ENCODE data around the gene ARL2BP. TPM values are rescaled to one million over a fixed set of nuclear protein-coding genes. Genes with fewer than 3 reads are reported as not detected.

ARL2BP gene
- total RNA-seq, 1 experiment from 2014 or later: 94.4 TPM

GRCh38 chr16:57283214-57283958, 38.3 kb downstream of the ARL2BP start:
- DNase-seq (ENCODE audit: unreplicated experiment): no peak
- H3K36me3 Mint-ChIP-seq (ENCODE audit: insufficient read depth, unreplicated experiment): no peaks in the 10 kb centered on the region
- H3K9me3 Mint-ChIP-seq (ENCODE audit: unreplicated experiment): no peaks in the 10 kb centered on the region
- TF ChIP-seq, protein P1, sequence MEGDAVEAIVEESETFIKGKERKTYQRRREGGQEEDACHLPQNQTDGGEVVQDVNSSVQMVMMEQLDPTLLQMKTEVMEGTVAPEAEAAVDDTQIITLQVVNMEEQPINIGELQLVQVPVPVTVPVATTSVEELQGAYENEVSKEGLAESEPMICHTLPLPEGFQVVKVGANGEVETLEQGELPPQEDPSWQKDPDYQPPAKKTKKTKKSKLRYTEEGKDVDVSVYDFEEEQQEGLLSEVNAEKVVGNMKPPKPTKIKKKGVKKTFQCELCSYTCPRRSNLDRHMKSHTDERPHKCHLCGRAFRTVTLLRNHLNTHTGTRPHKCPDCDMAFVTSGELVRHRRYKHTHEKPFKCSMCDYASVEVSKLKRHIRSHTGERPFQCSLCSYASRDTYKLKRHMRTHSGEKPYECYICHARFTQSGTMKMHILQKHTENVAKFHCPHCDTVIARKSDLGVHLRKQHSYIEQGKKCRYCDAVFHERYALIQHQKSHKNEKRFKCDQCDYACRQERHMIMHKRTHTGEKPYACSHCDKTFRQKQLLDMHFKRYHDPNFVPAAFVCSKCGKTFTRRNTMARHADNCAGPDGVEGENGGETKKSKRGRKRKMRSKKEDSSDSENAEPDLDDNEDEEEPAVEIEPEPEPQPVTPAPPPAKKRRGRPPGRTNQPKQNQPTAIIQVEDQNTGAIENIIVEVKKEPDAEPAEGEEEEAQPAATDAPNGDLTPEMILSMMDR (IDR thresholded peaks at IDR 0.05; ENCODE audit: unreplicated experiment): no peak
- no TSS peak for BruUV-seq (replicated peaks)
- peaks cover 34% of the 10 kb centered on the region for H3K4me1 Mint-ChIP-seq (ENCODE audit: insufficient read depth, unreplicated experiment)
- H3K27ac Mint-ChIP-seq (ENCODE audit: low read depth, unreplicated experiment): no peak overlapping the region
- CTCF ChIA-PET: interaction anchor here (1.0 kb wide), 1 partner anchor 134 kb away, joined by 4 read pairs; no protein-coding TSS in a partner anchor
- POLR2A ChIA-PET: interaction anchor here (0.6 to 1.0 kb wide), 2 partner anchors 17 to 222 kb away, joined by 3 to 4 read pairs; no protein-coding TSS in a partner anchor
- intact Hi-C loops (cut with micrococcal nuclease): no loop called here
- H3K27me3 Mint-ChIP-seq (ENCODE audit: insufficient read depth, unreplicated experiment): no peaks in the 10 kb centered on the region
- peak overlapping the region; percentile 72 for H3K4me3 Mint-ChIP-seq (ENCODE audit: unreplicated experiment)

DNA sequence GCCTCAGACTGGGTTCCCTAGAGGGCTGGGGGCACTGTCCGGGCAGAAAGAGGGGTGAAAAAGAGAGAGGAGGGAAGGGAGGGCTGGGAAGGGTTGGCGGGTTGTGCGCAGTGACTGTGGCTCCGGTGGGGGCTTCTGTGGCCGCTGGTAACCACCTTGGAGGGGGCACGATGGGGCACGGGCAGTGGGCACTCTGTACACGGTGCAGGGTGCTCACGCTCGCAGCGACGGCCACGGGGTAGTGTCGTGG, 38.8 kb downstream of the ARL2BP start:
- POLR2A ChIA-PET: interaction anchor here (0.6 kb wide), 1 partner anchor 221 kb away, joined by 3 read pairs; no protein-coding TSS in a partner anchor

DNA sequence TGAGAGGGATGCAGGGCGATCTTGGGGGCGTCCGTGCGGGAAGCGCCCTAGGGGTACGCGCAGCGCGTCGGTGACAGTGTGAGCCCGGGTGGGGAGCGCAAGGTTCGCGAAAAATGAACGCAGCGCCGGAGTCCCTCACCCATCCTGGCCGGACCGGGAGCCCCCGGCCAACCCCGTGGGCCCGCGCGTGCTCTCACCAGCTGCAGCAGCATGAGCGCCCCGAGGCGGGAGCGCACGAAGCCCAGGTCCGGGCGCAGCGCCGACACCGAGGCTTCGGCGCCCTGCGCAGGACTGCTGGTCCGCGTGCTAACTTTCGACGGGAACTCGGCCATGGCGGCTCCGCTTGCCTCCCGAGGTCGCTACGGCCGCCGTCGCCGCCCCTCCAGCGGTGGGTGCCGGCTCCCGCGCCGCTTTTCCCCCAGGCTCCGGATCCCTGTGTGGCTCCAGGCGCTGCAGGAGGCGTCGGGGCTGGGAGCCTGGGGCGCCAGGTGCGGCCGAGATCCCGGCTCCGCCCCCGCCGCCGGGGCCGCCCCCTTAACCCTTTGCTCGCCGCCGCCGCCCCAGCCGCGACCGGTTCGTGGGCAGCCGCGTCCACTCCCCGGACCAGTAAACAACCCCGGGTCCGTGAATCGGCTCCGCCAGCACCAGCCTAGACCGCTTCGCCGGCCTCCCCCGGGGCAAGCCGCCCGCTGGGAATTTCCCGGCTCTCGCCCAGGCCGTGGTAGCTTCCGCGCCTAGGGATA, 39.3 kb downstream of the ARL2BP start, which contains the start of gene PLLP:
PLLP (minus strand) TSS at position 464 of the 743 bp plus-strand sequence; CDS start at position 332, 132 bp downstream.
- no TSS peak for BruUV-seq (replicated peaks)
- ChIA-PET POLR2A (interaction anchor here (0.6 to 0.7 kb wide), 3 partner anchors 40 to 221 kb away, joined by 3 read pairs; no protein-coding TSS in a partner anchor), CTCF (no interaction called here)
- DNase-seq (ENCODE audit: unreplicated experiment): peak; percentile 37
- intact Hi-C loops (cut with micrococcal nuclease): no loop called here
- TF ChIP-seq, protein P1 (IDR thresholded peaks at IDR 0.05; ENCODE audit: unreplicated experiment): no peak
- H3K27me3 Mint-ChIP-seq (ENCODE audit: insufficient read depth, unreplicated experiment): no peaks in the 10 kb centered on the region
- H3K4me1 Mint-ChIP-seq (ENCODE audit: insufficient read depth, unreplicated experiment): peaks cover 34% of the 10 kb centered on the region
- H3K4me3 Mint-ChIP-seq (ENCODE audit: unreplicated experiment): peak within 1 kb of the TSS; percentile 72
- H3K36me3 Mint-ChIP-seq (ENCODE audit: insufficient read depth, unreplicated experiment): no peaks in the 10 kb centered on the region
- no peaks in the 10 kb centered on the region for H3K9me3 Mint-ChIP-seq (ENCODE audit: unreplicated experiment)
- H3K27ac Mint-ChIP-seq (ENCODE audit: low read depth, unreplicated experiment): no peak within 1 kb of the TSS

More for the DNA sequence above, 38.8 kb downstream of the ARL2BP start:
- Mint-ChIP-seq H3K4me3 (ENCODE audit: unreplicated experiment) (peak overlapping the region; percentile 72), H3K4me1 (ENCODE audit: insufficient read depth, unreplicated experiment) (peaks cover 34% of the 10 kb centered on the region), H3K27ac (ENCODE audit: low read depth, unreplicated experiment) (no peak overlapping the region), H3K36me3 (ENCODE audit: insufficient read depth, unreplicated experiment) (no peaks in the 10 kb centered on the region), H3K9me3 (ENCODE audit: unreplicated experiment) (no peaks in the 10 kb centered on the region), H3K27me3 (ENCODE audit: insufficient read depth, unreplicated experiment) (no peaks in the 10 kb centered on the region)
- intact Hi-C loops (cut with micrococcal nuclease): no loop called here
- CTCF ChIA-PET: no interaction called here
- TF ChIP-seq, protein P1 (IDR thresholded peaks at IDR 0.05; ENCODE audit: unreplicated experiment): no peak
- no peak for DNase-seq (ENCODE audit: unreplicated experiment)
- no TSS peak for BruUV-seq (replicated peaks)

- peaks cover 32% of the 10 kb centered on the region for H3K4me1 Mint-ChIP-seq (ENCODE audit: insufficient read depth, unreplicated experiment)
- H3K27me3 Mint-ChIP-seq (ENCODE audit: insufficient read depth, unreplicated experiment): no peaks in the 10 kb centered on the region
- ChIA-PET CTCF (no interaction called here), POLR2A (interaction anchor here (0.6 to 0.7 kb wide), 2 partner anchors 41 to 115 kb away, joined by 3 read pairs; no protein-coding TSS in a partner anchor)
- peak overlapping the region; percentile 65 for H3K4me3 Mint-ChIP-seq (ENCODE audit: unreplicated experiment)
- no peak overlapping the region for H3K27ac Mint-ChIP-seq (ENCODE audit: low read depth, unreplicated experiment)
- no TSS peak for BruUV-seq (replicated peaks)
- DNase-seq (ENCODE audit: unreplicated experiment): peak; percentile 27
- H3K9me3 Mint-ChIP-seq (ENCODE audit: unreplicated experiment): no peaks in the 10 kb centered on the region
- H3K36me3 Mint-ChIP-seq (ENCODE audit: insufficient read depth, unreplicated experiment): no peaks in the 10 kb centered on the region
- TF ChIP-seq, protein P1 (IDR thresholded peaks at IDR 0.05; ENCODE audit: unreplicated experiment): no peak
- intact Hi-C loops (cut with micrococcal nuclease): no loop called here
These were observed 39.9 kb downstream of the ARL2BP start for GRCh38 chr16:57284952-57285363.
